Activated CD4-positive, CD25-positive, alpha-beta regulatory T cell treated with anti-CD3 and anti-CD28 coated beads, Interleukin-2, amount 50 U/mL, for 24 hours (primary cell): ENCODE data around the gene SVOPL.

Experiments
- ATAC-seq, 2 donors: fragments of 150-1000 bp; cut with Tn5 transposase; one replicate each; pipeline ENCODE4 v1.10.0; 2021; ENCODE audit warnings: mild to moderate bottlenecking in 1 of 2, moderate library complexity in 1 of 2

The SVOPL gene

GRCh38 chr7:138603549-138604318, 97.4 kb downstream of the SVOPL start:
- no peak for ATAC-seq

GRCh38 chr7:138602451-138602850, 98.7 kb downstream of the SVOPL start:
- no peak for ATAC-seq

DNA sequence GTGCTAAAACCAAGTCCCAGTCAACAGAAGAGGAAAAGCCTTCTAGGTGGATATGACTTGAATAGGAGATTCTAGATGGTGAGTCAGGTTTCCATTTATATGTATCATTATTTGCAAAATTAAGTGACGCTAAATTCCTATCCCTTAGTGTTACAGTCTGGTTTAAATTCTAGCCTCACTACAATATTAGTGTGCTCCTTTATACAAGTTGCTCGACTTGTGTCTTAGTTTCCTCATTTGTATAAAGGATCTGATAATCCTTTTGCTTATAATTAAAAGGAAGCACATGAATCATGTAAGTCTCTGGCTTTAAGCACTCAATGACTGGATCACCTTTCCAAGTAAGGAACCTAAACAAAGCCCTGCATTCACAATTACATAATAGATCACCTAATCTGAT, 105.7 kb downstream of the SVOPL start:
- no peak for ATAC-seq

- no peak for ATAC-seq
Measured at GRCh38 chr7:138590154-138590553, 111.0 kb downstream of the SVOPL start.

DNA sequence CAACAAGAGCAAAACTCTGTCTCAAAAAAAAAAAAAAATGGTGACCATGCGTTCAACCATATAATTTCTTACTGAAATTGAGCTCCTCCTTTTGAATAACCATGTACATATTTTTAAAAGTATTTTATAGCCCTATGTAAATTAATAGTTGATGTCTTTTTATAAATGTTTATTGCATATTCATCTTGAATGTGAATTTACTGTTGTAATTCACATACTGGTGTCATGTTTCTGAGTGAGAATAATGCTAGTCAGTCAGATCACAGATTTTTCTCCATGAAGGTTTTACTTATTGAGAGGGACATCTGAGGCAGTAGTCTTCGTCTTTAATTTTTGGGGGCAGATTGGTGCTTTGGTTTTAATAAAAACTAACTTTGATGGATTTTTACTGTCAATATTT, 112.2 kb downstream of the SVOPL start:
- ATAC-seq = no peak

GRCh38 chr7:138587485-138587884, 113.7 kb downstream of the SVOPL start:
- no peak for ATAC-seq

DNA sequence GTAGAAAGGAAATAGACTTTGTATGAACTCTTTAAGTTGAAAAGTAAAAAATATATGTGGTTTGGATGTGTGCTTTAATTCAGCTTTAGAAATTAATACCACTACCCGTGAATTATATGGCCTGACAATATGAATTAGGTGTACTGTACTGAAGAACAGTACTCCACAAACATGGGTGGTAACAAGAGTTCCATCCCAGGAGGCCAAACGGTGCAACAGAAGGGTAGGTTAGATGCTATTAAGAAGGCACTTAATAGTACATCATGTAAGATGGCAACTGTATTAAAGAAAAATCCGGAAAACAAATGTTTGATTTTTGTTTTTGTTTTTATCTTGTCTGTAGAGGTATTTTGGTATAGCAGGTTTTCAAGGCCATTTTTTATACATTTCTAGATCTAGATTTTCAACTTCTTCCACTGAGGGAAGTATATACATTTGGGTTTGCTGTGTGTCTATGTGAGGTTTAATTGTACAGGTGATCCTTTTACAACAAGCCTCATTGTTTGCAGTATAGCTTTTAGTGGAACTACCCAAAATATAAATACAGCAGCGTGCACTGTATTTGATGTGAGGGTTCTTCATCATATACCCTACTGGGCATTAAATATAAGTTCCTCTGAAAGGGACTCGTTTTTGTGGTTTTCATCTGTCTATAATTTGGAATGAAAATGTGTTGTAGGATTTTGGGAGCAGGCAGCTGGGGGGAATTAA, 115.7 kb downstream of the SVOPL start:
- no peak for ATAC-seq

- ATAC-seq = no peak
Measured at GRCh38 chr7:138584696-138585095, 116.5 kb downstream of the SVOPL start.

DNA sequence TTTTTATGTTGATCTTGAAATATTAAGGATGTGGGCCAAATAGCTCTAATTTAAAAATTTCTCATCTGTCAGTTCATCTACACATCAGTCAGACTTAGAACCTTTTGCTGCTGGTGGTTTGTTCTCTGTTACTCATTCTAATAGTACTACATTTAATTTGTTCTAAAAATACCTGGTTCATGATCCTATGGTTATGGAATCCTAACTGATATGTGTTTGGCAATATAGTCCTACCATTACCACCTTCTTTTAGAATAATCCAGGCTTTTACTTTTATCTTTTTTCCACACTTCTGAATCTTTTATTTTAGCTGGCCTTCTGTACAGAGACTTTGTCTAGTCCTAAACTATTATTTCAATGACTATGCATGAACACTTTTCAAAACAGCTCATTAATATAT, 116.9 kb downstream of the SVOPL start:
- no peak for ATAC-seq

DNA sequence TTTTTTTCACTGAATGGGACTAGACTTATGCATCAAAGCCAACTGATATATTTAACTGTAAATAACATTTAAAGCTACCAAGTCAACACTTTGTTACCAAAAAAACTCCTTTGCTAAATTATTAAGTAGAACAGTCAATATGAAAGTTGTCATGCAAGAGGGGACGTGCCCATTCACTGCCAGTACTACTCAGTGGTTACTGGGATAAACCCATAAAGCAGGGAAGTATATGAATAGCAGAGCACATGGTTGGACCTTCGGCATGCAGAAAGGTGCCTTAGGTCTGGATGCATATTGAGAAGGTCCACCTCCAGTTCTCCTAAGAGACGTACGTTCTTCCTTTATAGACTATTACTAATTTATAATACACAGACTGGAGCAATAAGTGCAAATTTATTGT, 120.1 kb downstream of the SVOPL start:
- ATAC-seq = no peak

DNA sequence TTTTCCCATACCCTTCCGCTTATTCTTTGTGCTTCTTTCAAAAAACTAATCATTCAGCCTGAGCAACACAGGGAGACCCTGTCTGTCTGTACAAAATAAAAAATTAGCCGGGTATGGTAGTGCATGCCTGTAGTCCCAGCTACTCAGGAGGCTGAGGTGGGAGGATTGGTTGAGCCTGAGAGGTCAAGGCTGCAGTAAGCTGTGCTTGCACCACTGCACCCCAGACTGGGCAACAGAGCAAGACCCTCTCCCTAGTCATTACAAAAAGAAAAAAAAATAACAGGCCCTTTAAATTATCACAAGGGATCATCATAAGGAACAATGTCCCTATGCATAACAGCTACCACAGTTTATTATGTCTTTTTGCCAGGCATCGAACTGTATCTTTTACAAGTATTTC, 121.5 kb downstream of the SVOPL start:
- no peak for ATAC-seq

- no peak for ATAC-seq
Measured at GRCh38 chr7:138579136-138579535, 122.0 kb downstream of the SVOPL start.

- no peak for ATAC-seq
Measured at GRCh38 chr7:138575897-138576428, 125.2 kb downstream of the SVOPL start.

GRCh38 chr7:138573741-138574140, 127.4 kb downstream of the SVOPL start:
- ATAC-seq = no peak

- no peak for ATAC-seq
Measured at GRCh38 chr7:138570715-138571114, 130.4 kb downstream of the SVOPL start.

DNA sequence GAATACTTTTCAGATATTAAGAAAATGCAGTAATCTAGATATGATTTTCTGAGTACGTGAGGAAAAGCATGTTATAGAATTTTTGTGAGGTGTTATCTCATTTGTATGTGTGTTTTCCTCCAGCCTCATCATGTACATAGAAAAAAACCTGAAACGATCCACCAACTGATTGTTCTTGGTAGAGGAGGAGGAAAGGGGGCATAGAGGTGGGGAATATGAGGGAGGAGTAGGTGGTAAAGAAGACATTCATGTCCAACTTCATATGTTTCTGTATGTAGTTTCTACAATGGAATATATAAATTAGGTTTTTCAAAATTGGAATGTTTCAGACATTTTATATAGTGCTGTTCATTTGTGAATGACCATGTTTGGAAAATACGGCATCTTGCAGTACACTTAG, 131.7 kb downstream of the SVOPL start:
- no peak for ATAC-seq

GRCh38 chr7:138568655-138569054, 132.5 kb downstream of the SVOPL start:
- no peak for ATAC-seq

DNA sequence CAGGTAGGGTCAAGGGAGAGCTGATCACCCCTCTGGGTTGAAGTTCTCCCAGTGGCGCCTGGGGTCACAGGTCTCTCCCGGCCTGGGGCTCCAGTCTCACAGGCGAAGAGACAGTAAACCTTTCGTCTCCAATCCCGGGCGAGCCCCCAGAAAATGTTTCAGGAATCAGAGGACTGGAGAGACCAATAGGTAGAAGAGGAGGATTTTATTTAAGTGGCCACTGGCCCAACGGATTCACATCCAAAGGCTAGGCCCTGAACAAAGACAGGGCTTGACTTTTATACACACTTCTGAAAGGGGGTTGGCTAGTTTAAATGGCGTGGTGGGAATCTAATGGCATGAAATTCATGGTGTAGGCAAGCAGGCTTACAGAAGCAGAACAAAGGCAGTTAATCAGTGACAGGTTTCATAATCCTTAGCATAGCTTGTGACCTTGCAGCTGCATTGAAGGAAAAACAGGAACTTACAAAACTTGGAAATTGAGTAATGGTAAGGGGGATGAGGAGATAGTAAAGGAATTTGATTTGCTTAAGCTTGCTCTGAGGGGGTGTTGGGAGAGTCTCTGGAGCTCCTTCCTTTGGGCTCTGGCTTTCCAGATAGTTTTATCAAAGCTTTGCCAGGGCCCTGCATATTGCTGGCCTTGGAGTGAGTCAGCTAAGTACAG, 135.6 kb downstream of the SVOPL start:
- ATAC-seq = no peak

DNA sequence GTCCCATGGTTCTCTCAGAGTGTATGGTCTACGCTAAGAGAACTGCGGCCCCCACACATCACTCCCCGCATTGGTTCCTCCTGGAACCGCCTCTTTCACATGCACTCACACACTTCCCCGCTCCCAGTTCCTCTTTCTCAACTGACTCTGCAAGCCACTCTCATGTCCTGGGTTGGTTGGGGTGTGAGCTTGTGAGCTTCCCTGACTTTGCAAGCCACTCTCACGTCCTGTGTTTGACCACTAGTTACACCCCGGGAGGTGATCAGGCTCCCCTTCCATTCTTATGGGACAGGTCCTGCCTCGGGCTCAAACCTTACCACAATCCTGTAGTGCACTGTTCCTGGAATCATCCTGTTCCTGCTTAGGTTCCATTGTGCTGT, 136.1 kb downstream of the SVOPL start:
- ATAC-seq = no peak

DNA sequence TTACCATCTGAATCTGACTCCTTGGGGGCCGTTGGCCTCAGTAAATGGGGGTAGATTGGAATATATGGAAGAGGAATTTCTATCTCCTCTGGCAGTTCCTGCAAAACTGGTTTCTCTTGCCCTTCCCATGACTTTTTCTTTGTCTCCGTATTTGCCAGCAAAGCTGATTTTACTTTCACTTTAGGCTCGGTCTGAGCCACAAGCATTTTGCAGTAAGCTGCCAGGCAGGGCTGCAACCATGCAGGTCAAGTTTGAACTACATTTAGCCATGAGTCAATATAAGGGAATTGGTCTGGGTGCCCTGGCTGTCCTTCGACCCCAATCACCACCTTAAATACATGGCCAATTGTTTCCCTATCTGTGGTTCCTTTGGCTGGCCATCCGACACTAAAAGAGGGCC, 136.8 kb downstream of the SVOPL start:
- ATAC-seq = no peak

DNA sequence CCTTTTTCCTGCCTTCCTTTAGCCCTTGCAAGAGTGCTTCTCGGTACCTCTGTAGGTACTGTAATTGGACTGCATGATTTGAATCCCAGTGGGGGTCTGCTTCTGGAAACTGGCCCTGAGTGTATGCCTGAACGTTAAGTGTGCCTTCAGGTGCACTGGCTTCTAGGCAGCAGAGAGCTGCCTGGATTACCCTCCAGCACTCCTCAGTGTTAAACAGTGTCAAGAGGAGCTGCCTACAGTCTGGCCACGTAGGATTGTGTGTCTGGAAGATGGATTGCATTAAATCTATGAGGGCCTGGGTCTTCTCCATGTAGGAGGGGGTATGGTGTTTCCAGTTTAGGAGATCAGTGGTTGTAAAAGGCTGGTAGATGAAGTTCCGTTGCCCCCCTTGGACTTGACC, 137.4 kb downstream of the SVOPL start:
- ATAC-seq = no peak

DNA sequence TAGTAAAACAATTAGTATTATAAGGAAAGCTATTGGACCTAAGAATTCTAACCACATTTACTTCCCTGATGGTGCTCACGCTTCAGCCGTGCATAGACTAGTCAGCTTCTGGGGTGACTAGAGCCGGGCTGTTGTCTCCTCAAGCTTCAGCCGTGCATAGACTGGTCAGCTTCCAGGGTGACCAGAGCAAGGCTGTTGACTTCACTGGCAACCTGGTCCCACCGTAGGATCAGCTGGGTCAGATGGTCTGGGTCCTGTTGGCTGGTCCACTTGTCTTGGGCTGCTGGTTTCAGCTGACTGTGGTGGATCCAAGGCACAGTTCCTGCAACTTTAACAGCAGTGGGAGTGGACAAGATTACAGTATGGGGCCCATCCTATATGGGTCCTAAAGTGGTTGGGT, 141.7 kb downstream of the SVOPL start:
- no peak for ATAC-seq

- ATAC-seq = no peak
Measured at GRCh38 chr7:138556771-138557484, 144.2 kb downstream of the SVOPL start.
